Neural progenitor cell (in vitro differentiated cells): Measurements from ENCODE around the gene VSX2. TPM values are rescaled to one million over a fixed set of nuclear protein-coding genes. Genes with fewer than 3 reads are reported as not detected.
A peak's percentile ranks its signal among the peaks of the same experiment; 100 is the strongest.

Source experiments
- DNase-seq: peaks from one replicate; pipeline ENCODE4 v3.0.0-alpha.2; 2016; ENCODE audit warnings: low spot score
- H2AFZ ChIP-seq: fragments of 200-600 bp; sonication (generic); replicated peaks from 2 replicates; pipeline ENCODE4 v1.6.1; 2016; ENCODE audit warnings: antibody characterized with exemption
- H3F3A ChIP-seq: fragments of 200-600 bp; sonication (generic); 2 replicates; pipeline ENCODE4 v1.6.1; 2016; ENCODE audit warnings: antibody characterized with exemption, low read depth
- H3K27ac ChIP-seq: fragments of 200-600 bp; sonication (generic); 2 replicates; pipeline ENCODE4 v1.5.1; 2016; ENCODE audit warnings: mild to moderate bottlenecking
- H3K27me3 ChIP-seq: fragments of 200-600 bp; sonication (generic); 2 replicates; pipeline ENCODE4 v1.6.1; 2016; ENCODE audit warnings: mild to moderate bottlenecking, moderate library complexity
- H3K36me3 ChIP-seq: fragments of 200-600 bp; sonication (generic); 2 replicates; pipeline ENCODE4 v1.5.1; 2016
- H3K4me1 ChIP-seq: fragments of 200-600 bp; sonication (generic); 2 replicates; pipeline ENCODE4 v1.6.1; 2016; ENCODE audit warnings: mixed run types
- H3K4me2 ChIP-seq: fragments of 200-600 bp; sonication (generic); 2 replicates; pipeline ENCODE4 v1.6.1; 2016
- H3K4me3 ChIP-seq: fragments of 200-600 bp; sonication (generic); 2 replicates; pipeline ENCODE4 v1.5.1; 2016
- H3K79me2 ChIP-seq: fragments of 200-600 bp; sonication (generic); 2 replicates; pipeline ENCODE4 v1.6.1; 2016; ENCODE audit warnings: low read depth
- H3K9ac ChIP-seq: fragments of 200-600 bp; sonication (generic); 2 replicates; pipeline ENCODE4 v1.6.1; 2016
- H3K9me3 ChIP-seq: fragments of 200-600 bp; sonication (generic); 2 replicates; pipeline ENCODE4 v1.5.1; 2016; ENCODE audit warnings: low read depth
- H4K20me1 ChIP-seq: fragments of 200-600 bp; sonication (generic); 2 replicates; pipeline ENCODE4 v1.6.1; 2016; ENCODE audit warnings: low read depth
- H3K27ac Mint-ChIP-seq: 3 replicates; pipeline ENCODE4 v1.8.0; 2021; ENCODE audit warnings: mixed read lengths
- H3K27me3 Mint-ChIP-seq: 2 replicates; pipeline ENCODE4 v1.8.0; 2022; ENCODE audit warnings: low read depth, mild to moderate bottlenecking, inconsistent platforms, moderate library complexity, mixed read lengths; ENCODE audit not compliant: insufficient read depth
- H3K36me3 Mint-ChIP-seq: 3 replicates; pipeline ENCODE4 v1.8.0; 2021; ENCODE audit warnings: mixed read lengths
- H3K4me1 Mint-ChIP-seq: 3 replicates; pipeline ENCODE4 v1.8.0; 2021; ENCODE audit warnings: mixed read lengths
- H3K4me3 Mint-ChIP-seq: 3 replicates; pipeline ENCODE4 v1.8.0; 2021; ENCODE audit warnings: mild to moderate bottlenecking, moderate library complexity, mixed read lengths
- H3K9me3 Mint-ChIP-seq: 3 replicates; pipeline ENCODE4 v1.8.0; 2020; ENCODE audit warnings: mixed read lengths
- CTCF ChIP-seq: fragments of 200-600 bp; sonication (generic); IDR thresholded peaks from 2 replicates; pipeline ENCODE4 v1.5.1; 2017; ENCODE audit warnings: antibody characterized with exemption, mild to moderate bottlenecking
- EZH2 ChIP-seq: fragments of 200-600 bp; sonication (generic); IDR thresholded peaks from 2 replicates; pipeline ENCODE4 v1.6.1; 2017; ENCODE audit warnings: antibody characterized with exemption, mild to moderate bottlenecking, moderate library complexity
- EZH2phosphoT487 ChIP-seq: fragments of 200-600 bp; sonication (generic); IDR thresholded peaks from 2 replicates; pipeline ENCODE4 v1.6.1; 2017; ENCODE audit warnings: antibody characterized with exemption
- total RNA-seq: library from RNA; depleted of rRNA; stranded (reverse); fragments of >200 nt; gene quantifications from 2 replicates; pipeline ENCODE4 v1.2.3, GENCODE V29; 2015; ENCODE audit warnings: low replicate concordance

Gene VSX2
- total RNA-seq, 1 donor from 2014 or later, result 0.51 TPM

- Mint-ChIP-seq H3K4me3 (no peak overlapping the region), H3K4me1 (peaks cover 23% of the 10 kb centered on the region), H3K27ac (peak overlapping the region; percentile 75), H3K27me3 (no peaks in the 10 kb centered on the region), H3K9me3 (no peaks in the 10 kb centered on the region), H3K36me3 (peaks cover 11% of the 10 kb centered on the region)
- DNase-seq, result peak; percentile 87
- Histone ChIP-seq H4K20me1 (no peaks in the 10 kb centered on the region), H3K79me2 (no peaks in the 10 kb centered on the region), H3K36me3 (no peaks in the 10 kb centered on the region), H3K4me3 (peak overlapping the region; percentile 4), H2AFZ (no peak overlapping the region), H3K9me3 (no peaks in the 10 kb centered on the region), H3K4me1 (peaks cover 43% of the 10 kb centered on the region), H3K27me3 (no peaks in the 10 kb centered on the region), H3K27ac (peak overlapping the region; percentile 92), H3K4me2 (peak overlapping the region; percentile 71), H3K9ac (no peak overlapping the region), H3F3A (peaks cover 45% of the 10 kb centered on the region)
- no peak for TF ChIP-seq CTCF
- TF ChIP-seq EZH2phosphoT487, result no peak
- no peak for TF ChIP-seq EZH2
Measured at GRCh38 chr14:74203639-74204038, 35.6 kb upstream of the VSX2 start.

GRCh38 chr14:74204491-74204890, 34.8 kb upstream of the VSX2 start:
- Mint-ChIP-seq H3K27ac (peak overlapping the region; percentile 51), H3K27me3 (no peaks in the 10 kb centered on the region), H3K9me3 (no peaks in the 10 kb centered on the region), H3K4me3 (peak overlapping the region; percentile 1), H3K4me1 (peaks cover 26% of the 10 kb centered on the region), H3K36me3 (peaks cover 8% of the 10 kb centered on the region)
- H3K4me1 ChIP-seq, result peaks cover 43% of the 10 kb centered on the region
- TF ChIP-seq EZH2phosphoT487, result no peak
- TF ChIP-seq EZH2, result no peak
- TF ChIP-seq CTCF, result no peak
- no peaks in the 10 kb centered on the region for H4K20me1 ChIP-seq
- no peak overlapping the region for H3K9ac ChIP-seq
- H3F3A ChIP-seq, result peaks cover 48% of the 10 kb centered on the region
- DNase-seq, result peak; percentile 30
- no peaks in the 10 kb centered on the region for H3K79me2 ChIP-seq
- no peaks in the 10 kb centered on the region for H3K27me3 ChIP-seq
- H3K36me3 ChIP-seq, result no peaks in the 10 kb centered on the region
- no peaks in the 10 kb centered on the region for H3K9me3 ChIP-seq
- H3K4me2 ChIP-seq, result peak overlapping the region; percentile 71
- peak overlapping the region; percentile 9 for H3K4me3 ChIP-seq
- no peak overlapping the region for H2AFZ ChIP-seq
- H3K27ac ChIP-seq, result peak overlapping the region; percentile 92

GRCh38 chr14:74205882-74206281, 33.4 kb upstream of the VSX2 start:
- H2AFZ ChIP-seq, result no peak overlapping the region
- H3K79me2 ChIP-seq, result no peaks in the 10 kb centered on the region
- H3K4me2 ChIP-seq, result no peak overlapping the region
- peaks cover 26% of the 10 kb centered on the region for H3K4me1 Mint-ChIP-seq
- no peak overlapping the region for H3K9ac ChIP-seq
- H3K4me1 ChIP-seq, result peaks cover 43% of the 10 kb centered on the region
- no peaks in the 10 kb centered on the region for H3K36me3 Mint-ChIP-seq
- no peak overlapping the region for H3K27ac Mint-ChIP-seq
- H4K20me1 ChIP-seq, result no peaks in the 10 kb centered on the region
- no peaks in the 10 kb centered on the region for H3K9me3 Mint-ChIP-seq
- H3K27me3 Mint-ChIP-seq, result no peaks in the 10 kb centered on the region
- no peak overlapping the region for H3K4me3 Mint-ChIP-seq
- H3K27me3 ChIP-seq, result no peaks in the 10 kb centered on the region
- no peak overlapping the region for H3K27ac ChIP-seq
- no peak for DNase-seq
- no peak overlapping the region for H3K4me3 ChIP-seq
- peaks cover 48% of the 10 kb centered on the region for H3F3A ChIP-seq
- no peaks in the 10 kb centered on the region for H3K36me3 ChIP-seq
- H3K9me3 ChIP-seq, result no peaks in the 10 kb centered on the region
- TF ChIP-seq EZH2 (no peak), CTCF (no peak), EZH2phosphoT487 (no peak)
